GM19468 (cell line): Measurements from ENCODE around the gene F3.

Source experiments
- ATAC-seq: cut with Tn5 transposase; IDR thresholded peaks from one replicate; pipeline ENCODE4 v1.9.1; 2021; ENCODE audit warnings: mild to moderate bottlenecking, moderate library complexity, moderate number of reproducible peaks; ENCODE audit not compliant: unreplicated experiment; ENCODE audit errors: extremely low read depth

The F3 gene

DNA sequence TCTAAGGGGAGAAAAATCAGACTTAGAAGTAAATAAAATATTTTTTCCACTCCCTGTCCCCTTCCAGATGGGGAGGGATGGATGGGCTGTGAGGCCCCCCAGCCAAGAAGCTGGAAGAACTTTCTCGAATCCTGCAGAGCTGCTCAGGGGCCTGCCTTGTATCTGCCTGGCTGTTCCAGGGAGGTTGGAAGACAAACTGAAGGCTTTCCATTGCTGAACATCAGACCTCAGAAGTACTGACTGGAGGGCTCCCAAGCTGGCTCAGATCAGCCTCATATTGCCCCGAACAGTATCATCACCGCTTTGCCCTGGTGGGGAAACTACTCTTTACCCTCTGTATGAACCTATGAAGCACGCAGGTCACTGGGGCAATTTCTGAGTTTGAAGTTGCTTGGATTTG lies 12.4 kb upstream of the F3 start:
- no peak for ATAC-seq

- ATAC-seq: no peak
Measured at GRCh38 chr1:94553323-94553730, 11.8 kb upstream of the F3 start.

DNA sequence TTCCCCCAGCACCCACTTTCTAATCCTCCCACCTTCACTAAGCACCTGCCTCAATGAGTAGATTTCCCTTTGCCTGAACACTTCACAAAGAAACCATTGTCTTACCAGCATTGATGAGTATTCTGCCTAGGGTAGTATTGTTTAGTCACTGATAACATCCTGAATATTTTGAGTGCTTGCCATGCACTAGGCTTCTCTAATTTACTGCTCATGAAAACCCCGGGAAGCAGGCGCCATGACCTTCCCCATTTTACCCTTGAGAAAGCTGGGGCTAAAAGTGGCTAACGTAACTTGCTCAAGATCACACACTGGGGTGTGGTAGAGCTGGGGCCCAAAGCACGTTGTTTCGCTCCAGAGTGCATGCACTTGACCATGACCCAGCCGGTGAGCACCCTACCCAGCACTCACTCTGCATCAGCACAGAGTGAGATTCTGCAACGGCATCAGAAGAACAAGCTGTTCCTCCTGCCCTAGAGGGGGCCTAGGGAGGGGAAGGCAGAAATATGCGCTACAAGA lies 10.6 kb upstream of the F3 start:
- no peak for ATAC-seq

- no peak for ATAC-seq
Measured at GRCh38 chr1:94551449-94551848, 9.9 kb upstream of the F3 start.

GRCh38 chr1:94550800-94551241 lies 9.3 kb upstream of the F3 start:
- no peak for ATAC-seq

DNA sequence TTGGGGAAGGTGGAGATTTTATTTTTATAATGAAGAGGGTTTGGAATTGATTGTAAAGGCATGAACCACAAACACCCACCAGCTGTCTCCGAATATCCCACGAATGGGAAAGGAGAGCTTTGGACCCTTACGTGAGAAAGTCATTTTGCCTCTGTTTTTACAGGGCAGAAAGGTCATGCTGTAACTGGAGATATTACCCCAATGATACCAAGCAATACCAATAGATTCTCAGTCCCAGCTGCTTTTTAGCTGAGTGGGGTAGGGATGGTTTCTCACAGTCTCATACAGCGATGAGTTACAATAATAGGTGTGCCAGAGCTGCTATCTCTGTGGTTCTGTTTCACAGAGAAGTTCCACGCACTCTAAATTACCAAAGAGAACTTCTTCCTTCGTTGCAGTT lies 8.8 kb upstream of the F3 start:
- no peak for ATAC-seq

DNA sequence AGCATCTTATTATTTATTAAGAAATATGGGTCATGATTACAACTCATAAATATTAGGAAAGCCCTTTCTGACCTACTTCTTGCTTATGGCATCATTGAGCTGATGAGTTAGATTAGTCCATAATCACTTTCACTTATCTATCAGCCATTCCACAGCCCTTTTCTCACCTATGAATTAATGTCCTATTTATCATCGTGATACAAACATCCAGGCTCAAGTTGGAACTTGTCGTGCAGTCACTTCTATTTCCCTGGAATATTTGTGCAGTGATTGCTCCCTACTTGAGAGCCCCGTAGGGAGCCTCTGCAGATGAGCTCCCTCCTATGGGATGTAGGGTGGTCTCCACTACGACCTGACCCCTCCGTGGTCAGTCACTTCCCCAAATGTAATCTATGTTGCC lies 8.1 kb upstream of the F3 start:
- ATAC-seq: no peak

DNA sequence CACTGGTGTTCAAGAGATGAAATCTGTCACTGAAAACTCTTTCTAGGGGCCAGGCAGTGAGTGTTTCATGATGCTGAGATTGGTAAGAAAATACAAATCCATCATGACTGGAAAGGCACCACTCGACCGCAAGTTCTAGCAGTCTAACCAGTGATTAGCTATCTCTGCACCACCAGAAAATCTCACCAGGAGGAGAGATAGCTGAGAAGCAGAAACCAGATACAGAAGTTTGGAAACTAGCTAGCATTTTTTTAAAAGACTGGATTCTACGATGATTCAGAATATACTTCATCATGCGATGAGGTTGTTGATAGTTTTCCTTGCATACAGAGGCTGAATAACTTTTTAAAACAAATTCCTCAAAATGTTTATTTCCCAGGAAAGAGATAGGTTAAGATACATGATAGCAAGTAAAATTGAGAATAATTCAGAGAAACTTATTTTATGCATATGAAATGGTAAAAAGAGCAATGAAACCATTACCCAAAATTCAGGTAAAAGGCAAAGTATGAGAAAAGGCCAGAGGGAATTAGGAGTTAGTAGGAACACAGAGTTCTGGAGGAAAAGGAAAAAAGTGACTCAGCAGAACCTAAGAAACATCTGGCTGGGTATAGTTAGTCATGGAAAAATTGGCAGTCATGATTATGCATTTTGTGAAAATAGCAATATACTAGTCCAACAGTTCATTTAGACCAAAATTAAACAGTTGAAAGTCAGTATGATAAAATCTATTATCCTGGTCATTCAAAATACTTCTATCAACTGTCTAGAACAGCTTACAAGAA lies 3.3 kb upstream of the F3 start:
- no peak for ATAC-seq

GRCh38 chr1:94543893-94544635 lies 2.5 kb upstream of the F3 start:
- no peak for ATAC-seq

GRCh38 chr1:94543001-94543400 lies 1.4 kb upstream of the F3 start:
- no peak for ATAC-seq

- ATAC-seq: no peak
Measured at GRCh38 chr1:94542088-94542870, 720 bp upstream of the F3 start.

DNA sequence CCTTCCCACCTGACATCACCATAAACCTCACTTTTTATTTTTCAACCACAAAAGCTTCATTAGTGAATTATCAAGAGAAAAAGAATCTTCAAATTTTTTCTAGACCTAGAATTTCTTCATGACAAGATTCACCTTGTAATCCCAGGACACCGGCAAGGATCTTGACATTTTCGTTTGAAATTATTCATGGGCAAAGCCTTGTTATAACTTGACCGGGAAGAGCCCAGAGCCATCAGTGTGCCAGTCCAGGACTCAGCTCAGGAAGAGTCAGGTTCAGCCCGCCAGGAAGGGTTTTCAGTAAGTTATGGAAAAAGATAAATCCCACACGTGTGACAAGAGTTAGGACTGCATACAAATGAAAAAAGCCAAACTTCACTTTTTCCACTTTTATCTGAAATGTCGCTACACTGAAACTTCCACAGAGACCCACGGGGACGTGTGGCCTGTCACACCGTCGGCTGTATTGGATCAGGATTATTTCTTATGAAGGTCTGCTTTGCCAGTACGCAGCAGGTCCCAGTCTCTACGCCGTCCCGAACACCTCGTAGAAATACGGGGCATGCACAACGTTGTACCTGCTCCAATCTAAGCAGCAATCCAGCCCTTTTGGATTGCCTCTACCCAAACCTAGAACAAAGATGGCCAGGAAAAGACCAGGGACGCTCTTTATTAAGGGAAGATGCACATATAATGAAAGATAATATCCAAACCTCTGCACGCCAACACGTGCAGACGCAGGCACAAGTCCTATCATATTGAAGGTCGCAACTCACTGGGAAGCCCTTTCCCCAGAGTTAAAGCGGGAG lies 916 bp downstream of the F3 start:
- ATAC-seq: no peak

- no peak for ATAC-seq
Measured at GRCh38 chr1:94539496-94539895, 2.1 kb downstream of the F3 start.

DNA sequence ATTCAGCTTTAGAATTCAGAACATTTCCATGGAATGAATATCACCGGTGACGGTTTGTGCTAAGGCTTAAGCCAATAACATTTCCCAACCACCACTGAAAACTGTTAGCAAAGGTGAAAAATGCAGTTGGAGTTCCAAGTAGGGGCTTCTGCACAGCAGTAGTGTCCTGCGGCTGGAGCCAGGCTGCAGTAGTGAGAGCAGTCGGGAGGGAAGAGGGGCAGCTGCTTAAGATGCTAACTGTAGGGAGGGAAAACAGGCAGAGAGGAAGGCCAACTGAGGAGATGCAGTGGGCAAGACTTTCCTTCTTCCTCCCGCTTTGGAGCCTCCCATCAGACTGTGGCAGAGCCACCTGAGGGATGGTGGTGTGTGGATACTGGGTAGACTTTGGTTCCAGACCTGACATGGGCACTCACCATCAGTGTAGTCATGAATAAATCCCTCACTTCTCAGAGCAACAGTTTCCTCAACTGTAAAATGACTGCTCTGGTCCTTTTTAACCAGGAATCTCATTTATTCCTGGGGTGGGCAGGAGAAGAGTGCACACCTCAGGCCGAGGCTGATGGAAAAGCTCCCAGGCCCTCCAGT lies 3.2 kb downstream of the F3 start:
- ATAC-seq: no peak

- ATAC-seq: no peak
Measured at GRCh38 chr1:94537254-94537653, 4.3 kb downstream of the F3 start.

- no peak for ATAC-seq
Measured at GRCh38 chr1:94535879-94536278, 5.7 kb downstream of the F3 start.

GRCh38 chr1:94535095-94535494 lies 6.5 kb downstream of the F3 start:
- no peak for ATAC-seq

DNA sequence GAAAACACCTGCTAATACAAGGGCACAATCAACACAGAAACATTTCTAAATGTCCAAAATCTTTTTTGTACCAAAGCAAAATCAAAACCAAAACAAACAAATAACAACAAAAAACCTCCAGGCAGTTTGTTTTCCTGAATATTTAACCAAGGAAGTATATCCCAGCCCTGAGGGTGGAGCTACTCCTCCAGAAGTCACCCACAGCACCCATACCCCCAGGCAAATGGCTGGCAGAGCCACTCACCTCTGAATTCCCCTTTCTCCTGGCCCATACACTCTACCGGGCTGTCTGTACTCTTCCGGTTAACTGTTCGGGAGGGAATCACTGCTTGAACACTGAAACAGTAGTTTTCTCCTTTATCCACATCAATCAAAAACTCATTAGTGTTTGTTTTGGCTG lies 9.5 kb downstream of the F3 start:
- ATAC-seq: no peak

GRCh38 chr1:94531664-94532063 lies 9.9 kb downstream of the F3 start:
- no peak for ATAC-seq
